ENCODE measurements around the gene R3HCC1L.

R3HCC1L gene

GRCh38 chr10:98163941-98164340 is 29.5 kb downstream of the R3HCC1L start:
- H3K4me3 ChIP-seq (ENCODE audit: control insufficient read depth, low read depth, low read length) = no peak overlapping the region
- no peak for DNase-seq (ENCODE audit: low read depth)
- TF ChIP-seq, protein P1, sequence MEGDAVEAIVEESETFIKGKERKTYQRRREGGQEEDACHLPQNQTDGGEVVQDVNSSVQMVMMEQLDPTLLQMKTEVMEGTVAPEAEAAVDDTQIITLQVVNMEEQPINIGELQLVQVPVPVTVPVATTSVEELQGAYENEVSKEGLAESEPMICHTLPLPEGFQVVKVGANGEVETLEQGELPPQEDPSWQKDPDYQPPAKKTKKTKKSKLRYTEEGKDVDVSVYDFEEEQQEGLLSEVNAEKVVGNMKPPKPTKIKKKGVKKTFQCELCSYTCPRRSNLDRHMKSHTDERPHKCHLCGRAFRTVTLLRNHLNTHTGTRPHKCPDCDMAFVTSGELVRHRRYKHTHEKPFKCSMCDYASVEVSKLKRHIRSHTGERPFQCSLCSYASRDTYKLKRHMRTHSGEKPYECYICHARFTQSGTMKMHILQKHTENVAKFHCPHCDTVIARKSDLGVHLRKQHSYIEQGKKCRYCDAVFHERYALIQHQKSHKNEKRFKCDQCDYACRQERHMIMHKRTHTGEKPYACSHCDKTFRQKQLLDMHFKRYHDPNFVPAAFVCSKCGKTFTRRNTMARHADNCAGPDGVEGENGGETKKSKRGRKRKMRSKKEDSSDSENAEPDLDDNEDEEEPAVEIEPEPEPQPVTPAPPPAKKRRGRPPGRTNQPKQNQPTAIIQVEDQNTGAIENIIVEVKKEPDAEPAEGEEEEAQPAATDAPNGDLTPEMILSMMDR (conservative IDR thresholded peaks at IDR 0.05; ENCODE audit: control insufficient read depth, insufficient read depth, low read depth, low read length) = no peak

- H3K4me3 ChIP-seq (ENCODE audit: control insufficient read depth, low read depth, low read length) = no peak overlapping the region
- TF ChIP-seq, protein P1 (conservative IDR thresholded peaks at IDR 0.05; ENCODE audit: control insufficient read depth, insufficient read depth, low read depth, low read length) = no peak
- DNase-seq (ENCODE audit: low read depth) = no peak
Observed at GRCh38 chr10:98167191-98167590, 32.7 kb downstream of the R3HCC1L start.

GRCh38 chr10:98168147-98168546 is 33.7 kb downstream of the R3HCC1L start:
- H3K4me3 ChIP-seq (ENCODE audit: control insufficient read depth, low read depth, low read length) = no peak overlapping the region
- TF ChIP-seq, protein P1 (conservative IDR thresholded peaks at IDR 0.05; ENCODE audit: control insufficient read depth, insufficient read depth, low read depth, low read length) = no peak
- DNase-seq (ENCODE audit: low read depth) = no peak

- no peak overlapping the region for H3K4me3 ChIP-seq (ENCODE audit: control insufficient read depth, low read depth, low read length)
- no peak for DNase-seq (ENCODE audit: low read depth)
Observed at GRCh38 chr10:98168766-98169165, 34.3 kb downstream of the R3HCC1L start.

DNA sequence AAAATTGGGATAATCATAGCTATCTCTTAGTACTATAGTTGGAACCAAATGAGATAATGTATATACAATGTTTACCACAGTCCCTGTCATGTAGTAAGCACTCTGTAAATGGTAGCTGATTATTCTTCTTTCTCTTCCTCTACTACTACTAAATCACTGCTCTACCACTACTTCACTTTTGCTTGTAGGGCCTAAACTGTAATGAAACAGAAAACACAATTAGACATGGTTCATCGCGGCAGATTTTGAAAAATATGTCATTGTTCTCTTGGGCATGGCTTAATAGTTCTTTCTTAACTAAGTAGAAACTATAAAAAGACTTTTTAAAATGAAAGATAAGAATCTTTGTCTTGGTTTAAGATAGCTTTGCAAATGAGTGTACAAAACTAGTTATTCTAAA is 34.9 kb downstream of the R3HCC1L start:
- H3K4me3 ChIP-seq (ENCODE audit: control insufficient read depth, low read depth, low read length) = no peak overlapping the region
- TF ChIP-seq, protein P1 (conservative IDR thresholded peaks at IDR 0.05; ENCODE audit: control insufficient read depth, insufficient read depth, low read depth, low read length) = no peak
- DNase-seq (ENCODE audit: low read depth) = no peak

More at GRCh38 chr10:98168766-98169165, 34.3 kb downstream of the R3HCC1L start:
- TF ChIP-seq, protein P1 (conservative IDR thresholded peaks at IDR 0.05; ENCODE audit: control insufficient read depth, insufficient read depth, low read depth, low read length) = no peak

- TF ChIP-seq, protein P1 (conservative IDR thresholded peaks at IDR 0.05; ENCODE audit: control insufficient read depth, insufficient read depth, low read depth, low read length) = peak; percentile 85
- DNase-seq (ENCODE audit: low read depth) = peak; percentile 59
Observed at GRCh38 chr10:98170249-98171117, 36.0 kb downstream of the R3HCC1L start.

More at GRCh38 chr10:98170249-98171117, 36.0 kb downstream of the R3HCC1L start:
- H3K4me3 ChIP-seq (ENCODE audit: control insufficient read depth, low read depth, low read length) = no peak overlapping the region

All from fibroblast of mammary gland (primary cell).